Vagina (tissue), 2 donors: Measurements from ENCODE around the gene AGBL4.

Experiments
- CTCF ChIP-seq, 3 experiments: fragments of 450-650 bp in 2 of 3; fragments of 200-600 bp in 1 of 3; sonication (generic) in 1 of 3; IDR thresholded peaks; one replicate each; pipeline ENCODE4 v1.5.1; 2017 to 2019; ENCODE audit warnings: antibody characterized with exemption in 3 of 3, mild to moderate bottlenecking in 2 of 3, moderate library complexity in 2 of 3
- POLR2A ChIP-seq, 2 donors: fragments of 450-650 bp; IDR thresholded peaks; one replicate each; pipeline ENCODE4 v1.6.1; 2017; ENCODE audit warnings: antibody characterized with exemption in 2 of 2, mild to moderate bottlenecking in 2 of 2, moderate library complexity in 2 of 2

GRCh38 chr1:48966583-48966982, 1057.2 kb downstream of the AGBL4 start:
- TF ChIP-seq CTCF (IDR thresholded peaks at IDR 0.05), result no peak
- no peak for TF ChIP-seq POLR2A (IDR thresholded peaks at IDR 0.05)
